ENCODE measurements around the gene ZNF620.
"Not testable (repeated sequence)": the region's sequence is repeated elsewhere in the genome, so short reads cannot be mapped to it uniquely, and the experiment has no call there.

Gene ZNF620

GRCh38 chr3:40505599-40506462, at the start of gene ZNF620:
TSS of gene ZNF620 (plus strand) at chr3:40506039. CDS start at chr3:40506353, 314 bp downstream.
- peak within 1 kb of the TSS; percentile 92 for H3K27ac ChIP-seq
- TF ChIP-seq, protein P1, sequence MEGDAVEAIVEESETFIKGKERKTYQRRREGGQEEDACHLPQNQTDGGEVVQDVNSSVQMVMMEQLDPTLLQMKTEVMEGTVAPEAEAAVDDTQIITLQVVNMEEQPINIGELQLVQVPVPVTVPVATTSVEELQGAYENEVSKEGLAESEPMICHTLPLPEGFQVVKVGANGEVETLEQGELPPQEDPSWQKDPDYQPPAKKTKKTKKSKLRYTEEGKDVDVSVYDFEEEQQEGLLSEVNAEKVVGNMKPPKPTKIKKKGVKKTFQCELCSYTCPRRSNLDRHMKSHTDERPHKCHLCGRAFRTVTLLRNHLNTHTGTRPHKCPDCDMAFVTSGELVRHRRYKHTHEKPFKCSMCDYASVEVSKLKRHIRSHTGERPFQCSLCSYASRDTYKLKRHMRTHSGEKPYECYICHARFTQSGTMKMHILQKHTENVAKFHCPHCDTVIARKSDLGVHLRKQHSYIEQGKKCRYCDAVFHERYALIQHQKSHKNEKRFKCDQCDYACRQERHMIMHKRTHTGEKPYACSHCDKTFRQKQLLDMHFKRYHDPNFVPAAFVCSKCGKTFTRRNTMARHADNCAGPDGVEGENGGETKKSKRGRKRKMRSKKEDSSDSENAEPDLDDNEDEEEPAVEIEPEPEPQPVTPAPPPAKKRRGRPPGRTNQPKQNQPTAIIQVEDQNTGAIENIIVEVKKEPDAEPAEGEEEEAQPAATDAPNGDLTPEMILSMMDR (IDR thresholded peaks at IDR 0.05), result peak; percentile 62
- no peak for TF ChIP-seq ZFX (IDR thresholded peaks at IDR 0.05; ENCODE audit: borderline replicate concordance)

DNA sequence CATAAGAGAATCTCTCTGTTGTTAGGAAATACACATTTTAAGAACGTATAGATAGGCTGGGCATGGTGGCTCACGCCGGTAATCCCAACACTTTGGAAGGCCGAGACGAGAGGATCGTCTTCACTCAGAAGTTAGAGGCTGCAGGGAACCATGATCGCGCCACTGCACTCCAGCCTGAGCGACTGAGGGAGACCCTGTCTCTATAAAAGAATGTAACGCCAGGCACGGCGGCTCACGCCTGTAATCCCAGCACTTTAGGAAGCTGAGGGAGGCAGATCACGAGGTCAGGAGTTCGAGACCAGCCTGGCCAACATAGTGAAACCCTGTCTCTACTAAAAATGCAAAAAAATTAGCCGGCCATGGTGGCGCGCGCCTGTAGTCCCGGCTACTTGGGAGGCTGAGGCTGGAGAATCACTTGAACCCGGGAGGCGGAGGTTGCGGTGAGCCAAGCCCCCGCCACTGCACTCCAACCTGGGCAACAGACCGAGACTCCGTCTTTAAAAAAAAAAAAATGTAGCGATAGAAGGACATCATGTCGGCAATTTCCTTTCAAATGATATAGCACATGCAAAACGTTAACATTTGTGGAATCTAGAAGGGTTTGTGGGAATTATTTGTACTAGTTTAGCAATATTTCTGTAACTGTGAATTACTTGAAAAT, 49.4 kb upstream of the ZNF620 start:
- TF ChIP-seq, protein P1 (IDR thresholded peaks at IDR 0.05), result no peak
- no peak for TF ChIP-seq ZFX (IDR thresholded peaks at IDR 0.05; ENCODE audit: borderline replicate concordance)
- H3K27ac ChIP-seq, result peak overlapping the region; percentile 81

DNA sequence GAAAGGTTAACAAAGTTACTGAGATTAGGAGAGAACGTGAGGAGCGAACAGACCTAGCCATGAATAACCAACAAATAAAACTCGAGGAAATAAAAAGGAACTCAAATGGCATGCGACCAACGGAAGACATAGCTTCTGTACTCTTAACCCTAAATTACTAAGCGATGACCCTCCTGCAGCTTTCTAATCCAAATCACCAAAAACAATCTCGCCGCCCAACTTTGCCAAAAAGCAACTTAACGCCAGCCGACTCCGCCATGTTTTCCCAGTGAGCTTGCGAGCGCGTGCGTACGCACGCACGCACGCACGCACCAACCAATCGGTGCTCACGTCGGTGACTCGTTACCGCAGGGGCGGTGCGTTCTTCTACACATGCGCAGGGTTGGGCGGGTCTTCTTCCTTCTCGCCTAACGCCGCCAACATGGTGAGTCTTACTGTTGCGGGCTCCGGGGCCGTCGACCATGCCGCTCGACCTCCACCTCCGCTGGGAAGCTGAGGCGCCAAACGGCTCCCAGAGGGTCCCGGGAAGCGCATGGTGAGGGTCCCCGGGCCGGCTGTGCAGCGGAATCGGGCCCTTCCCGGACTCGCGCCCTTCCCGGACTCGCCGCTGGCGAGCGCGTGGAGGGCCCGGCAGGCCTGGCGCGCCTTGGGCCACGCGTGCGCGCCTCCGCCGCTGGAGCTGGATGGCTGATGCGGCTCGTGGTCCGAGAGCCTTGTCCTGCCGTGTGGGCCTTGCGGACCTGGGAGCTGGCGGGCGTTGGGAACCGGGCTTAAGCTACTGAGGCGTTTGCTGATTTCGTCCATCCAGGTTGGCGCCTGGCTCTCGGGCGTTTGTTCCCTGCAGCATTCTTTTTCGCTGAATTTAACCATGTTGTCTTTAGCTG, 48.7 kb upstream of the ZNF620 start, which contains the start of gene RPL14:
RPL14 (plus strand) TSS at position 400 of the 884 bp plus-strand sequence; CDS start at position 533, 133 bp downstream.
- peak within 1 kb of the TSS; percentile 81 for H3K27ac ChIP-seq
- TF ChIP-seq, protein P1 (IDR thresholded peaks at IDR 0.05), result no peak
- TF ChIP-seq ZFX (IDR thresholded peaks at IDR 0.05; ENCODE audit: borderline replicate concordance), result 0 out of 2 replicates have a peak, but pooled peaks have one; percentile 38

- TF ChIP-seq, protein P1 (IDR thresholded peaks at IDR 0.05), result no peak
- no peak for TF ChIP-seq ZFX (IDR thresholded peaks at IDR 0.05; ENCODE audit: borderline replicate concordance)
- H3K27ac ChIP-seq, result peak overlapping the region; percentile 81; the same call in 1 of the 2 replicates
These were observed 47.4 kb upstream of the ZNF620 start for GRCh38 chr3:40458473-40458872.

DNA sequence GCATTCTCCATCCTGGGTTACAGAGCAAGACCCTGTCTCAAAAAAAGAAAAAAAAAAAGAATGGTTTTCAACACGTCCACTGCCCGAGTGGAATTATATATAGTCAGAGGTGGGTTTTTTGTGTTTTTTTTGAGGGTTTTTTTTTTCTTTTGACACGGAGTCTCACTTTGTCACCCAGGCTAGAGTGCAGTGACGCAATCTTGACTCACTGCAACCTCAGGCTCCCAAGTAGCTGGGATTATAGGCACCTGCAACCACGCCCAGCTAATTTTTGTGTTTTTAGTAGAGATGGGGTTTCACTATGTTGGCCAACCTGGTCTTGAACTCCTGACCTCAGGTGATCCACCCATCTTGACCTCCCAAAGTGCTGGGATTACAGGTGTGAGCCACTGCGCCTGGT, 45.4 kb upstream of the ZNF620 start:
- not testable (repeated sequence) for H3K27ac ChIP-seq

- no peak overlapping the region for H3K27ac ChIP-seq
- TF ChIP-seq, protein P1 (IDR thresholded peaks at IDR 0.05), result no peak
- TF ChIP-seq ZFX (IDR thresholded peaks at IDR 0.05; ENCODE audit: borderline replicate concordance), result no peak
These were observed 44.7 kb upstream of the ZNF620 start for GRCh38 chr3:40461161-40461560.

DNA sequence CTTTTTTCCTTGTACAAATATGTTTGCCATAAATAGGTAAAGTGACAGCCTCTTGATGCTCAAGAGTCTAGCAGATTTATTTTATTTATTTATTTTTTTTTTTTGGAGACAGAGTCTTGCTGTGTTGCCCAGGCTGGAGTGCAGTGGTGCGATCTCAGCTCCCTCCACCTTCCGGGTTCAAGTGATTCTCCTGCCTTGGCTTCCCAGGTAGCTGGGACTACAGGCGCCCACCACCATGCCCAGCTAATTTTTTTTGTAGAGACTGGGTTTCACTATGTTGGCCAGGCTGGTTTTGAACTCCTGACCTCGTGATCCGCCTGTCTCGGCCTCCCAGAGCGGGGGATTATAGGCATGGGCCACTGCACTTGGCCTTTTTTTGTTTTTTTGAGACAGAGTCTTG, 43.0 kb upstream of the ZNF620 start:
- H3K27ac ChIP-seq, result not testable (repeated sequence)

Data from 22Rv1 (cell line).